ENCODE results near the gene RERE.
"Not testable (repeated sequence)": the region's sequence is repeated elsewhere in the genome, so short reads cannot be mapped to it uniquely, and the experiment has no call there.

Gene RERE

DNA sequence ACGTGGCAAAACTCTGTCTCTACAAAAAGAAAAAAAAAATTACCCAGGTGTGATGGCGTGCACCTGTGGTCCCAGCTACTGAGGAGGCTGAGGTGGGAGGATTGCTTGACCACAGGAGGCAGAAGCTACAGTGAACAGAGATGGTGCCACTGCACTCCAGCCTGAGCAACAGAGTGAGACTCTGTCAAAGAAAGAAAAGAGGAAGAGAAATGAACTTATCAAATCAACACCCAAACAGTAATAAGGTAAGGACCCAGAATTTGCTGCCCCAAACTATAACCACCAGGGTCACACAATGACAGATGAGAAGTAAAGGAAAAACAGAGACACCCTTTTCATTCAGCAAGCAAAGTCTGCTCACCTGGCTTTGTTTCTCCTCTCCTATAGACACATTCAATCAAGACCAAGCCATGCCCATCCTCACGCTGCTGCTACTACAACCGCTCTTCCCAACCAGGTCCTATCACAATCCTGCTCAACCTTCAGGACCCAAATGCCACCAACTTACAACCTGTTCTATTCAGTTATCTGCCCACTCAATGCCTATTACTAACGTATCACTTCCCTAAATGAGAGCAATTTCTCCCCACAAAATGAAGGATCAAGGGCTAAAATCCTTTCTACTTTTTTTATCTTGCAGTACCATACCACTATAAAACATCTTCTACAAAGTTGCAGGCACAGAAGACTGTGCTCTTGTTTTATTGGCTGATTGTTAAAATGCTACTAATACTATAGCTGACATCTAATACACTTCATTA is 183.5 kb downstream of the RERE start:
- DNase-seq, result no peak

DNA sequence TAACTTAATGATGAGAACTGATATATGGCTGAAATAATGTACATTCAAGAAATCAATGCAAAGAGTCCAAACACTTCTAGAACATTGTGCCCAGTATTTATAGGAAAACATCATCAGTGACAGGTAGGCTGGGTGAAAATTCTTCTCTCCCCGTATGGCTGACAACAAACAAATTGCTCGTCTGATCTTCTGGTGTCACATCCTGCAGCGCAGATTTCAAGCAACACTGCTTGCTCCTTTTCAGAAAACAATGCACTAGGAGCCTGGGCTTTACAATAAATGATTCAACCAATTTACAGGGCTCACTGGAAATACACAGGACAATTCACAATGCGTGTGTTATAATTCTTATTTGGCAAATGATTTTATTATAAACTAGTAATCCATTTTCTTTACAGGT is 185.3 kb downstream of the RERE start:
- DNase-seq, result no peak

DNA sequence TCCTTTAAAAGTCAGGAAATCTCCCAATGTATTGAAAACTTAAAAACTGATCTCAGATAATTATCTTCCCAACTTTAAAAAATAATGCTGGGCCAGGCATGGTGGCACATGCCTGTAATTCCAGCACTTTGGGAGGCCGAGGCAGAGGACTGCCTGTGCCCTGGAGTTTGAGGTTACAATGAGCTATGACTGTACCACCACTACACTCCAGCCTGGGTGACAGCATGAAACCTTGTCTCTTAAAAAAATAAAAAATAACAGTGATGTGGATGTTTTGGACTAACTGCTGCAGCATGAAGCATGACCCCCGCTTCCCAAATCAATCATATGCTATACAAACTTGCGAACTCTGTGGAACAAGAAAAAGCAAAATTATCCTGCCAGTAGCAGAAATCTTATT is 186.3 kb downstream of the RERE start:
- peak in 1 of 14 donors; percentile 9 for DNase-seq

DNA sequence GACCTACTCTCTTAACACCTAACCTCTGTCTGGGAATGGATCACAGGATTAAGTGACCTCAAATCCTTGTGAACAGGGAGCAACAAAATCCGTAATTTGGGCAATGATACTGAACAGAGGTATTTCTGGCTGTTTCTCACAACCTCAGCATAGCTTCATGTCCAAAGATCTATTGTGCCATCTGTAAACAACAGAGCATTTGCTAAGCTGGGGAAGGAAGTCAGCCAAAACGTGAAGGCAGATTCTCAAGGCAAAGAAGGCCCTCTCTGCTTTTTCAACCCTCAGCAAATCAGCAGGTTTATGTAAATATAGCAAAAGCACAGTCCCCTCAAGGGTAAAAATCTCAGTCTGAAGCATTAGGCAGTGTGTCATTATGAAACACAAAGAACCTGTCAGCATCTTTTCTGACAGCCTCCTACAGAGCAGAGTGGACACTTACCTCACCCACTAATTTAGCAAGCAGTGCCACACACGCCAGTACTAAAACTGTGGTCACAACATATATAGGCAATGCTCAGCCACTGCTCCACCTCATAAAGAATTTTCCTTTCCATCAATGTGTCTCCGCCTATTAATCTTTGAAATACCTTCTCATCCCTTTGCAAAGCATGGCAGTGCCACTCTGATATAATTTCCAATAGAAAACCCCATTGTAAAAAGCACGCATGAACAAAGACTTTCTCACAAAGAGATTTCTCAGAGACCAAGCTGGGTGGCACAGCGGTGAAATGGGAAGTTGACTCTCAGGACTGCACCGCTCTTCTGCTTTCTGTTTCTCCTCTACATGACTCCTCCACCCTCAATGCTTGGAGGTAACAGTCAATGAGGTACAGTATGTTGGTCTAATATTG is 188.0 kb downstream of the RERE start:
- DNase-seq, result peak in 8 of 14 donors; percentile 23 to 79 (median 54)

DNA sequence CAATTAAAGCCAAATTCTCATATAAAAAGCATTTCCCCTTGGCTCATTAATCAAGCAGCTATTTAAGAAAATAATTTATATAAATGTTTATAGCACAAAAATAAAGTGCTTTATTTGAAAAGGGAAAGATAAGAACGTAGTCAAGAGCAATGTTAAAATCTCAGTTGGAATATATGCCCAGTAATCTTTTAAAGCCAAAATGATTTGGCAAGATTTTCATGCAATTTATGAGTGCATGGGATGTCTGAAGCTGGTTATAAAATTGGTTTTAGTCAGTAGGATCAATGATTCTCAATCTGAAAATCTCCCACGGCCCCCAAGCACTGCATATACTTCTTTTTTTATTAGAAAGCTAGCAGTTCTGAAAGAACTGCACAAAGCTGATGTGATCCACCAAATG is 188.8 kb downstream of the RERE start:
- DNase-seq, result no peak

DNA sequence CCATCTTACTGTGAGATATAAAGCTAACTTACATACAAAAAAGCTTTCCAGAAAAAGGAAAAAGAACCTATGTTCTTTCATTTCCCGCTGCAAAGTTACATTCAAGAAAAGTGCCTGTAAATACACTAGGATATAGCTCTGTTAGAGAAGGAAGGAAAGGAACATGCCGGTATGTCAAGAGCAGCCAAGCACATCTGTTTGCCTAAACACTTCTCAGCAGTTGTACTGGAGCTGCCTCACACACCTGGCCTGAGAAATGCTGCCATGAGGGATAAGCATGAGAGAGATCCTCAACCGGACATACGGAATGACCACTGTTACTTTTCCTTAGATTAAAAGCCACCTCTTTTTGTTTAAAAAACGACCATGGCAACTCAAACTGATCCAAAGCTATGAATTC is 189.7 kb downstream of the RERE start:
- DNase-seq, result no peak

DNA sequence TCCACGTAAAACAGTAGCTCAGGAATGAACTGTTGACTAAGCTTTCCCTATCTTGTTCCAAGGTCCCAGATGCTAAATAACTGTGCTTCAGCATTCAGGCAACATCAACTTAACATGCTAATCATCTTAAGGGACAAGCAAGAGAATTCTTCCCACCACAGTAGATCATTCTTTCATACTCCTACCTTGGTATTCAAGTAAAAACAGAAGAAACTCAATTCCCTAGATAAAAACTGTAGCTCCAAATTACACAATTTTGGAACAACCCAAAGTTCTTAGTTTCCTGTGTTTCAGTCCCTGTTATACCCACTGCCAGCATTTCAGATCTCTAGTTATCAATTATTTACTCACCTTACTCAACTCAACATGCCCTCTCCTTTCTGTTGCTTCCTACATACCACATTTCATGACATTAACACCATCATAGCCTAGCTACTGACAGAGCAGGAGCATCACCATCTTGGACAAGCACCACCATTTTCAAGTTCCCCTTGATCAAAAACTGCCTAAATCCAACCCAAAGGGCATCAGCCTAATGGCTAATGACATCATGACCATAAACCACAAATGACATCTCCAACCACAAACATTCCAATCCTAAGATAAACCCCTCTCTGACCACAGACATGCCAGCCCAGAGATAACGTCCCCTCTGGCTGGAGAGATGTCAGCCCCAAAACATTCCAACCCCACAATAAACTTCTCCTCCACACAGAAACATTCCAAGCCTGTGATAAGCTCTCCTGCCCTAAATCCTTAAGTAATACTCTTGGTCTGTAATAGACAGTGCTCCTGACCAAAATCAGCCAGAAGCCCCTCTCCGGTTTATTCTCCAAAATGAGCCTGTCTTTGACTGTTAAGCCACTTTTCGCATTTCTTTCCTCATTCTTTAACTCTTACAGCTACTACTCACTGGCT is 191.2 kb downstream of the RERE start:
- no peak for DNase-seq

DNA sequence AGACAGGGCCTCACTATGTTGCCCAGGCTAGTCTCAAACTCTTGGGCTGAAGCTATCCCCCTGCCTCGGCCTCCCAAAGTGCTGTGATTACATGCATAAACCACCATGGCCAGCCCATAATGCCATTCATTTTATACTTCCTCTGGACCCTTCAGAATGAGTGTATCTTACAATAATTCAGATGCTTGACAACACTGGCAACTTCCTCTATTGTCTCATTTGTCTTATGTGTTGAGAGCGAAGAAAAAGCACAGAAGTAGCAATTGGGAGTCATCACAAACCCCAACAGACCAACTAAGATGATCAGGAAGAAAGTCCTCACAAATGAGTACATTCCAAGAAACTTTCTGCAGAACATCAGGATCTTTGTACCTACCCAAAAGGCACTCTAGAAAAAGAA is 191.9 kb downstream of the RERE start:
- DNase-seq, result no peak

DNA sequence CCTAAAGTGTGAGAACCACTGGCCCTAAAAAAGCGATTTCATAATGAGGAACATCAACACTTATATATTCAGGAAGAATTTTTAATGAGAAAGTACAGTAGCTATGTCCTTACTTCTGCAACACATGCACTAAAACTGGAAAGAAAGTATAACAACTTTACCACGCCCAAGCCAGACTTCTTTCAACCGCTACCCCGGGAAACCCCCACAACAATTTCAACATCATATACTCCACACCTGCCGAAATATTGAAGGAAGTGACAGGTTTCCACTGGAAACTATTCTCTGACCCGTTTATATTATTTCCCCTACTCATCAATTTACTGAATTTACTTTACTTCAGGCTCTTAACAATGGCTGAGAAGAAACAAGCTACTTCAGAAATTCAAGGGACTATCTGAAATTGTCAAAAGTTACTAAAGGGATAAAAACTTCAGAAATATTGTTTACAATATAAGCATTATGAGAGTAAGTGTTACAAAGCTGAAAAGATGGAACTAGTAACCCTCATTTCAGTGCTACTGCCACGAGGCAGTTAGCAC is 193.7 kb downstream of the RERE start:
- not testable (repeated sequence) for DNase-seq

DNA sequence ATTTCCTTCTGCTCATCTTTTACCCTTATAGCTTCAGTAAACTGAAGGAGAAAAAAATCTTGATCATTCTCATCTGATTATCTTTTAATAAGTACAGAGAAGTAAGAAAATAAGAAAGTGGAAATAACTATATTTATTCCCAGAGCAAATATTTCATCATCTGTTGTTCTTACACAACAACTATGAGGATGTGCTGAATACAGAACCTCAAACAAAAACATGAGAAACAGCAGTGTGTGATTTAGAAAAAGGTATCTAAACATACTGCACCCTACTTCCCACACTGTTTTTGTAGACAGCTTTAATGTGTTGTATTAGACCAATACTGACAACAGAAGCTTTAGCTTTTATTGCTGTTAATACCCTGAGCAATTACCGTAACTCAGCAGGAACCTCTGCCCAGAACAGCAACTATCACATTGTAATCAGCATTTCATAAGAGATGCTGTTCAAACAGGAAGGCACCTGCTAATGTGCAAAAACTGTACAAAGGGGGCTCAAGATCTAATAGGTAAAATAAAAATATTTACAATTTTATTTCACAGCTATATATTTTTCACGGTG is 195.6 kb downstream of the RERE start:
- not testable (repeated sequence) for DNase-seq

DNA sequence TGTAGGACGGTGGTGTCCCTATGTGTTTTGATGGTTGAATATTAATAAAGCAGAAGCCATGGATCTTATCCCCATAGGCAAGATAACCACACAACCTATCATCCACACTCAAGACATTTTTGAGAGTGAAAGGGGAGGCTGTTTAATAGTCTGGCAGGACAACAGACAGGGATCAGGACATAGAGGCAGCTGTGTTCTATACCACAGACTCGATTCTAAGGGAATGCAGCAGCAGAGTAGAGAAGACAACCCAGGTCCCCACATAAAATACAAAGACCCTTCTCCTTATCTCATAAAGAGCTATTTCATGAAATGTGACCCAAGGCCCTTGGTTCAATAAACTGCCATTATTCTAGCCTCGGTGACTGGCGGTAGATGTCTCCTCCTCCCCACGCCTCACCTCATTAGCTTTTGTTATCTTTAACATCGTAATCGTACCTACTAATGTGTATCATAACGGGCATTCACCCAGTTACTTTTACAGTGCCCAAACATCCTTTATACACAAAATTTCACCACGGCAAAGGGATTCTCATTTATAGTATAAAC is 196.3 kb downstream of the RERE start:
- not testable (repeated sequence) for DNase-seq

DNA sequence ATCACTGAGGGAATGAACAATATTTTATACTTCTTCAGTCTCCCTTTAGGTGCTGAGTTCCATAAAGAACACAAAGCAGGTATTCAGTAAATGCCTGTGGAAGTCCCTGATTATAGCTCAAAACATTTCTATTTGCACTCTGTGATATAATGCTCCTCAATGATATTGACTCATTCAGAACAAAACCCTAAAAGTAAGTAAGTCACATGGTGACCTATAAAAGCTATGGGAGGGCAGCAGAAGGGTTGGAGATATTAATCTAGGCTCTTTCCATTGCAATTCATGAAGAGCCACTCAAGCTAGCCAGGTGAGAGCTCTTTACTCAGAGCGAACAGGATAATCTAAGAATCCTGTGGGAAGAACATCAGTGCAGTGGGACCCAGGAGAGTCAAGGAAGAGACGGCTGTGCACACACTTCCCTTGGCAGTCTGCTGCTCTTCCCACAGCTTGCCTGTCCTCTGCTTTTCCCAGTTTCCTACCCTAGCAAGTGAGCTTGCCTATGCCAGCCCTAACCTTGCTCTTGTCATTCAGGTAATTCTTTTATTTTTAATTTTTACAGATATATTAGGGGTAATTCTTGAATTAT is 197.4 kb downstream of the RERE start:
- DNase-seq, result not testable (repeated sequence)

DNA sequence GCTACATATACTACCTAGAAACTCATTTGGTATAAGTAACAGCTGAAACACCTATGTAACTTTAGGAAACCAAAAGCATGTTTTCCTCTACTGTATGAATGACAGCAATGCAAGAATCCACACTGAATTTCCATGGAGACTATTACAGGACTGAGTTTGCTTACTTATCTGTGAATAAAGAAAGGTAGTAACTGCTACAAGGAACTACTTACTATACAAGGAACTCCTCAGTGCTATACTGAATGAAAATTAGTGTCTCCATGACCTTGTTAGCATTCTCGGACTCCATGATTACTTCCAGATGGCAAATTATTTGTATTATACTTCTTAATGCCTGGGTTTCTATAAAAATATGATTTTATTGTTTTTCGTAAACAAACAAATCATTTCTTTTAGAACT is 198.0 kb downstream of the RERE start:
- DNase-seq, result not testable (repeated sequence)

DNA sequence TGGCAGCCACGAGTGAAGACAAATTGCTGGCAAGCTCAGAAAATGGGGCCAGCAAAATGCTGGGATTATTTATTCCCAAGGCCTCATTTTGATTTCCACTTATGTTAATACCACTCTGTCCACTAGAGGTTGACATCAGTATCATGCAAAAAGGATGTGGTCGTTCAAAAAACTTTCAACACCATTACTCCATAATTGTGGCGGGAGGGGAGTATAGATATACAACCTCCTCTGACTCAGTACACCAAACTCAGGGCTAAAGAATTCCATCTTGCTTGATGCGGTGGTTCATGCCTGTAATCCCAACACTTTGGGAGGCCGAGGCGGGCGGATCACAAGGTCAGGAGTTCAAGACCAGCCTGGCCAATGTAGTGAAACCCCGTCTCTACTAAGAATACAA is 200.6 kb downstream of the RERE start:
- not testable (repeated sequence) for DNase-seq

DNA sequence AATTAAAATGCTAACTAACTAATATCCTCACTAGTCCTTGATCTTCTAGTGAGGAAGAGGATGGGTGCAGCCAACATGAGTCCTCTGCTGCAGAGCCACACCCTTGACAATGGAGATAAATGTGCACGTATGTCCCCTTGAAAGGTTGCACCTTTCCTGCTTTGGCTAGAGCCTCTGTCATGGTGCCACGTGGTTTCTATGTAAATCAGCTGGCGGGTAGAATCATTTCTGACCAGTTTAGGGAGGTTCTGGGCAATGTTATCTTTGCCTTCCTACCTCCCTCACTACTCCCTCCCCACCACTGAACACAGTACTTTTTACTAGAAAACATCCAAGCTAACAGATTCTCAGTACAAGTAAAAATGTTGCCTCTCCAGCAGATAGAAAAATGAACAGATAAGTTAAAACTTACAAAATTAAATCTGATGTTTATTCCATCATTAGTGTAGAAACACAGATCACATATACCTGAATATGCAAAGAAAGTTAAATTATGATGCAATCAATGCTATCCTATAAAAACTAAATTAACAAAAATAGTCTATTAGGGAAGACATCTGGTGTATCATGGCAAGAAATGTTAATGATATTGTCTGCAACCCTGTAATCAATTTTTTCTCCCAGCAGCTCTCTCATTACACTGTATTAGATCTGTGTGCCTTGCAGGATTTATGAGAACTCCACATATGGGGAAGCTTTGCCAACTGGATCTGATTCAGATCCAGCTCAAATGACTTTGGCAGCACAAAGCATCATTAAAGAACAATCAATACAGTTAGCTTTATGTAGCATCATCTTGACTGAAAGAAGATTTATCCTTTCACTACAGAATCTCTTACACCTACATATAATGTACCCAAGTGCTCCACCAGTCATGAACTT is 205.6 kb downstream of the RERE start:
- not testable (repeated sequence) for DNase-seq

DNA sequence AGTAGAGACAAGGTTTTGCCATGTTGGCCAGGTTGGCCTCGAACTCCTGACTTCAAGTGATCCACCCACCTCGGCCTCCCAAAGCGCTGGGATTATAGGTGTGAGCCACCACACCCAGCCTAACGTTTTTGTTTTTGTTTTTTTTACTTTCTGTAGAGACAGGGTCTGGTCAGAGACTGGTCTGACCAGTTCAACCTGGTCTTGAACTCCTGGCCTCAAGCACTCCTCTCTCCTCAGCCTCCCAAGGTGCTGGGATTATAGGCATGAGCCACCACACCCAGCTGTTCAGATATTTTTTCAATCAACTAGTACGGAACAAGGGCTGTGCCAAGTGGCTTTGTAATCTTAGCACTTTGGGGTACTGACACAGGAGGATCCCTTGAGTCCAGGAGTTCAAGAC is 209.5 kb downstream of the RERE start:
- DNase-seq, result no peak

DNA sequence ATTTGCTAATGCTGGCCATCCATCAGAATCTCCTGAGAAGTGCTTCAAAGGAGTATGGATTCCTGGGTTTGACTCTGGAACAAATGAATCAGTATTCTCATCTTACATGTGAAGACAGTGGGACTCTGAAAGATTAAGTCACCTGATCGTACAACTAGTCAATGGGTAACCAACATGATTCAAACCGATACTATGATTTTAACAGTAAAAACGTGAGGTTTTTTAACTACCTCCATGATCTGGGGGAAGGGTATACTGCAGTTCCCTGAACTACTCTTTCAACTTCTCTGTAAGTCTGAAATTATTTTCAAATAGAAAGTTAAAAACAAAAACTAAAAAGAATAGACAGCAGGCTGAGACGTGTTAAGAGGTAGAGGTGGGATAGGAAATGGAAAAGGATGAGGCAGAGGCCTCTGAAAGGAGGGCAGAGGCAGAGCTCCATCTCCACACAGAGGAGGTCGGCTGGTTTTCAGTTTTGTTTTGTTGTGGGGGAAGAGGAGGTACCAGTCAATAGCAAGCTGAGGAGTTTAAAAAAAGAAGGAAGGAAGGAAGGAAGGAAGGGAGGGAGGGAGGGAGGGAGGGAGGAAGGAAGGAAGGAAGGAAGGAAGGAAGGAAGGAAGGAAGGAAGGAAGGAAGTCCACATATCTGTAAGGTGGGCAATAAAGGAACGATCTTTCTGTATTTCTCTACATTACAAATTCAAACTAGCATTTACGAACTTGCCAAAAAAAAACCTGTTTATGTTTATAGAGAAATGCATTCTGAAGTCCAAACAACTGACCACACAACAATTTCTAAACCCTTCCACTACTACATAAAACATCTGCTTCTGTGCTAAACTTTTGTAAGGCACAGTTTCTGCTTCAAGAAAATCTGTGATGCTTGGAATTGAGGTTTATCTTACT is 213.1 kb downstream of the RERE start:
- no peak for DNase-seq

DNA sequence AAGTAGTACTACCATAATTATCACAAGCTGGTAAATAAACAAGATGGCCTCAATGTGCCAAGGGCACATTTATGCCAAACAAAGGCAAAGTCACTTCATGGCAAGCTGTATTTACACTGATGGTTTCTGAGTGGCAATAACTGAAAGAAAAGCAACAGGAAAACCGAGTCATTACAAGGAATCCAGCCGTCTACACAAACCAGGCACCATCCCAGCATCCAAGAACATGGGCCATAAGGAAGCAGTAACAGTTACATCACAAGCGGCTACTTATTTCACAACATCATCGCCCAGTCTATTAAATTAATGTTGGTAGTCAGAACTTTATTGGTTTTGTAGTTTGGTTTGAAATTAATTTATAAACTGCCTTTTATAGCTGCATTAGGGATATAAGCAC is 214.2 kb downstream of the RERE start:
- DNase-seq, result no peak
